HTERT RPE-1 (cell line): ENCODE measurements around the gene GLT6D1.
"Not testable (repeated sequence)": the region's sequence is repeated elsewhere in the genome, so short reads cannot be mapped to it uniquely, and the experiment has no call there.

ENCODE experiments used
- in situ Hi-C: fragments of 300-500 bp; cut with MboI; formaldehyde crosslinking; loops from 4 replicates; pipeline ENCODE4 v1.14.3; 2020; ENCODE audit warnings: low sequenced_read_pairs

Gene GLT6D1

GRCh38 chr9:135665795-135666189 lies 26.5 kb upstream of the GLT6D1 start:
- in situ Hi-C loops: no loop called here

- in situ Hi-C loops: no loop called here
Observed at GRCh38 chr9:135664801-135665794, 25.8 kb upstream of the GLT6D1 start.

GRCh38 chr9:135664266-135664665 lies 24.9 kb upstream of the GLT6D1 start:
- in situ Hi-C loops: no loop called here

- in situ Hi-C loops: no loop called here
Observed at GRCh38 chr9:135663857-135664256, 24.5 kb upstream of the GLT6D1 start.

- in situ Hi-C loops: no loop called here
Observed at GRCh38 chr9:135663451-135663770, 24.1 kb upstream of the GLT6D1 start.

GRCh38 chr9:135662758-135663450 lies 23.6 kb upstream of the GLT6D1 start, which contains the start of gene LCN9:
Gene LCN9, plus strand, starts transcription at chr9:135663309. Its CDS starts 13 bp downstream, at chr9:135663322.
- in situ Hi-C loops: no loop called here

- in situ Hi-C loops: no loop called here
Observed at GRCh38 chr9:135661816-135662560, 22.6 kb upstream of the GLT6D1 start.

- in situ Hi-C loops: no loop called here
Observed at GRCh38 chr9:135660407-135660806, 21.1 kb upstream of the GLT6D1 start.

GRCh38 chr9:135659252-135659651 lies 19.9 kb upstream of the GLT6D1 start:
- in situ Hi-C loops: no loop called here

GRCh38 chr9:135657416-135657815 lies 18.1 kb upstream of the GLT6D1 start:
- in situ Hi-C loops: no loop called here

- in situ Hi-C loops: no loop called here
Observed at GRCh38 chr9:135655317-135655716, 16.0 kb upstream of the GLT6D1 start.

GRCh38 chr9:135650408-135650807 lies 11.1 kb upstream of the GLT6D1 start:
- in situ Hi-C loops: no loop called here

- in situ Hi-C loops: no loop called here
Observed at GRCh38 chr9:135649508-135649907, 10.2 kb upstream of the GLT6D1 start.

GRCh38 chr9:135648494-135649410 lies 9.4 kb upstream of the GLT6D1 start:
- in situ Hi-C loops: no loop called here

- in situ Hi-C loops: no loop called here
Observed at GRCh38 chr9:135647884-135648283, 8.5 kb upstream of the GLT6D1 start.

- in situ Hi-C loops: no loop called here
Observed at GRCh38 chr9:135644631-135645218, 5.4 kb upstream of the GLT6D1 start.

GRCh38 chr9:135641745-135642144 lies 2.4 kb upstream of the GLT6D1 start:
- in situ Hi-C loops: no loop called here

- in situ Hi-C loops: no loop called here
Observed at GRCh38 chr9:135641047-135641446, 1.7 kb upstream of the GLT6D1 start.

GRCh38 chr9:135636930-135637530 lies 2.3 kb downstream of the GLT6D1 start:
- in situ Hi-C loops: not testable (repeated sequence)
